ENCODE measurements around the gene CFAP77. TPM values are rescaled to one million over a fixed set of nuclear protein-coding genes. Genes with fewer than 3 reads are reported as not detected.

Gene CFAP77
- total and polyA plus RNA-seq, 2 of the 4 experiments (the other 2 are of a cell fraction) = not detected

DNA sequence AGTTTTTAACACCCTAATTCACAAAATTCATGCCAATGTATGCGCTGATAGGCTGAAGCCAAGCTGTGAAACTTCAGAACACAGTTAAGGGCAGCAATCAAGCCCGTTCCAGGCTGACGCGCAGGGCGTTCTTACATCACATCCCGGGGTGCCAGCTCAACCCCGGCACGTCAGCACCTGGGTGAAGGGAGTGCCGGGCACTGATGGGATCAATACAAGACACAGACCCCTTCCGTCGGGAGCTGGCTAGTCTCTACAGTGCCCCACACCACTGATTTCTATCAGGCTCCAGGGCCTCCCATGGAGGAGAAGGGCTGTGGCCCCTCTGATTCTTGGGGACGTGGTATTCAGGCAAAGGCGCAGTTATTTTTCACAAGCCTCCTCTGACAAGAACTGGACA, 184.4 kb downstream of the CFAP77 start:
- H3K79me1 ChIP-seq (ENCODE audit: low read depth in 1 of 2, low read length in 2 of 2) = no peaks in the 10 kb centered on the region
- 100% methylated on average over 7 of the region's 13 CpGs; no CpG with 5 or more reads in 1 of the 2 experiments for WGBS, 2 experiments (ENCODE audit: extremely low coverage in 2 of 2, insufficient read length in 1 of 2)
- CTCF ChIA-PET = no interaction called here
- H3K27me3 ChIP-seq (ENCODE audit: control insufficient read depth, insufficient read depth, low read length) = peaks cover 27% of the 10 kb centered on the region
- H2BK20ac ChIP-seq (ENCODE audit: low read depth, low read length) = no peak overlapping the region
- H3K27ac ChIP-seq (ENCODE audit: insufficient read depth, low read length) = no peak overlapping the region
- H3K9ac ChIP-seq (ENCODE audit: low read depth, low read length) = no peak overlapping the region
- dilution Hi-C loops (cut with HindIII; ENCODE audit: low sequenced_read_pairs, unreplicated experiment) = no loop called here
- DNase-seq (no peak), ATAC-seq (ENCODE audit: low read depth) (no peak)
- no peak for TF ChIP-seq SMC3 (IDR thresholded peaks at IDR 0.05; ENCODE audit: low read depth, low read length)
- no peak overlapping the region for H4K91ac ChIP-seq (ENCODE audit: insufficient read depth, low read depth, low read length)
- H3K4me2 ChIP-seq (ENCODE audit: low read depth, low read length) = no peak overlapping the region
- no peaks in the 10 kb centered on the region for H3K4me1 ChIP-seq (ENCODE audit: control insufficient read depth, insufficient read depth, low read length)
- H2AFZ ChIP-seq (replicated peaks; ENCODE audit: low read length, poor library complexity) = no peak overlapping the region
- in situ Hi-C loops (cut with MboI; ENCODE audit: low sequenced_read_pairs) = no loop called here
- no peak overlapping the region for H3K23ac ChIP-seq (ENCODE audit: low read depth, low read length)
- H2AK5ac ChIP-seq (ENCODE audit: low read depth, low read length) = no peak overlapping the region
- H2BK5ac ChIP-seq (ENCODE audit: low read depth, low read length, poor library complexity, severe bottlenecking) = no peak overlapping the region
- H2BK120ac ChIP-seq (ENCODE audit: low read depth, low read length) = no peak overlapping the region
- H3K56ac ChIP-seq (ENCODE audit: extremely low read depth, insufficient read depth, low read length) = no peak overlapping the region
- H3K4me3 ChIP-seq (ENCODE audit: insufficient read depth, low read depth, low read length) = no peak overlapping the region
- H3K14ac ChIP-seq (replicated peaks; ENCODE audit: low read depth, low read length) = no peak overlapping the region
- POLR2A ChIA-PET (ENCODE audit: unreplicated experiment) = no interaction called here
- H3K18ac ChIP-seq (ENCODE audit: low read depth, low read length) = no peak overlapping the region
- no peak overlapping the region for H4K5ac ChIP-seq (ENCODE audit: low read depth, low read length)
- no peaks in the 10 kb centered on the region for H3K9me3 ChIP-seq (ENCODE audit: control insufficient read depth, insufficient read depth, low read length)
- H2BK15ac ChIP-seq (ENCODE audit: low read depth, low read length) = no peak overlapping the region
- H3K9me1 ChIP-seq (ENCODE audit: insufficient read depth, low read length) = peaks cover 9% of the 10 kb centered on the region; the same call in 1 of the 2 replicates
- no TSS peak for BruUV-seq (replicated peaks)
- no peak overlapping the region for H2AK9ac ChIP-seq (replicated peaks; ENCODE audit: low read depth, low read length, poor library complexity)
- no peak overlapping the region for H3K4ac ChIP-seq (ENCODE audit: low read depth, low read length)
- intact Hi-C loops (cut with micrococcal nuclease) = no loop called here
- peaks cover 8% of the 10 kb centered on the region for H4K20me1 ChIP-seq (ENCODE audit: insufficient read depth, low read length)
- H4K8ac ChIP-seq (ENCODE audit: low read depth in 2 of 2, low read length in 2 of 2) = no peak overlapping the region
- H3K36me3 ChIP-seq (ENCODE audit: control insufficient read depth, insufficient read depth, low read length) = peaks cover 8% of the 10 kb centered on the region
